HEK293 (cell line): ENCODE measurements around the gene ASAP2.

Experiments
- CTCF ChIP-seq: fragments of 450-650 bp; formaldehyde crosslinking; IDR thresholded peaks from 2 replicates; pipeline ENCODE4 v1.5.1; 2016; ENCODE audit warnings: missing biosample characterization, missing genetic modification characterization
- KLF10 ChIP-seq: fragments of 450-650 bp; IDR thresholded peaks from 2 replicates; pipeline ENCODE4 v1.5.1; 2018; ENCODE audit warnings: missing biosample characterization, mild to moderate bottlenecking, missing genetic modification characterization
- ZBTB6 ChIP-seq: fragments of 450-650 bp; formaldehyde crosslinking; IDR thresholded peaks from 2 replicates; pipeline ENCODE4 v1.5.1; 2017; ENCODE audit warnings: missing biosample characterization, missing genetic modification characterization
- ZNF19 ChIP-seq: fragments of 450-650 bp; formaldehyde crosslinking; IDR thresholded peaks from 2 replicates; pipeline ENCODE4; 2016; ENCODE audit warnings: missing biosample characterization, missing genetic modification characterization, low read depth
- ZNF529 ChIP-seq: fragments of 450-650 bp; formaldehyde crosslinking; IDR thresholded peaks from 2 replicates; pipeline ENCODE4 v1.5.1; 2017; ENCODE audit warnings: missing genetic modification characterization, missing biosample characterization; ENCODE audit not compliant: insufficient replicate concordance
- ZNF626 ChIP-seq: fragments of 450-650 bp; sonication (Bioruptor Pico); formaldehyde crosslinking; IDR thresholded peaks from 2 replicates; pipeline ENCODE4 v1.5.1; 2018; ENCODE audit warnings: missing biosample characterization, missing genetic modification characterization, inconsistent platforms
- ZNF707 ChIP-seq: fragments of 450-650 bp; formaldehyde crosslinking; IDR thresholded peaks from 2 replicates; pipeline ENCODE4 v1.5.1; 2016; ENCODE audit warnings: missing biosample characterization, missing genetic modification characterization

- no peak for TF ChIP-seq ZNF529 (tag by site-specific recombination)
- TF ChIP-seq ZNF19 (tag by site-specific recombination), result no peak
- TF ChIP-seq ZNF707, result no peak
- TF ChIP-seq CTCF (tag by site-specific recombination), result no peak
- no peak for TF ChIP-seq ZBTB6 (tag by site-specific recombination)
- no peak for TF ChIP-seq ZNF626 (tag by site-specific recombination)
- no peak for TF ChIP-seq KLF10 (tag by site-specific recombination)
Observed at GRCh38 chr2:9248363-9248762, 41.8 kb downstream of the ASAP2 start.
